OCI-LY3 (cell line): Measurements from ENCODE around the gene DUSP6.

Experiments used
- EZH2phosphoT487 ChIP-seq: fragments of 200-600 bp; shearing (Covaris generic); IDR thresholded peaks from 2 replicates; pipeline ENCODE4 v1.6.1; 2018; ENCODE audit warnings: antibody characterized with exemption, mixed run types, low read depth
- TF ChIP-seq, protein P1 (sequence below): fragments of 200-600, 300-600 bp; sonication (generic); IDR thresholded peaks from 2 replicates; pipeline ENCODE4 v1.5.1; 2014; ENCODE audit warnings: antibody characterized with exemption, low read length, low read depth

DNA sequence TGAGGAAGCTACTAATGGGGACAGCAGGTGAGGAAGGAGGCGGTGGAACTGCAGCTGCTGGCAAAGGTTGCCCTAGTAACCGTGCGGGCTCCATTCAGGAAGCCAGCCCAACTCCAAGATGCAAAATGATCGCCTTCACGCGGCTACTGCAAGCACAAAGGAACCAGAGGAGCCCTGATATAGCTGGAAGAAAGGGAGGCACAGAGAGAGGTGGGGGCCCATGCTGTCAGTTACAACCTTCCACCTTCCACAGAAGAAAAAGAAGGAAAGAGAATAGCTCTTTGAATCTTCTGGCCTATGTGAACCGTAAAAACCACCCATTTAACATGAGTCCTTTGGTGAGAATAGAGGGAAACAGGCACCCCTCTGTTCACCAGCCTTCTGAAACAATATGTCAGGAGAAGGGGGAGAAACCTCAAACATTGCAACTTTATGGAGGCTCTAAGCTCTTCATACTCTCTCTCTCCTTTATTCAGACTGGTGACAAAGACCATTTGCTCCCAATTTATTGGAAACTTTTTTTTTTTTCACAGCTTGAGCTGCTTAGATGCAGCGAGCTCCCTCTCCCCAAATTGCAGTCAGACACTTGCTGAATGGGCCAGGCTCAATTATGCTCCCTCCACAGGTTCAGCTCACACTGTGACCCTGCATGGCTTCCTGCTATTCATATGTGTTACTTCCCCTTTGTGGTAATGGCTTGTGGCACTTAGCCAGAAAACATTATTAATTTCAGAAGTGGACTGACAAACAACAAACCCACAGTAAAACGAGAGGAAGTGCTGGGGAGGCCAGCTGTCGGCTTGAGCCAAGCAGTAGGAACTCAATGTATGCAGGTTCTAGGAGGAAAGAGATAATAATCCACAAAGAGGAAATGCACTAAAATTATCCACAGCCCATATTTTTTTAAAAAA, 6.2 kb downstream of the DUSP6 start:
- TF ChIP-seq, protein P1, sequence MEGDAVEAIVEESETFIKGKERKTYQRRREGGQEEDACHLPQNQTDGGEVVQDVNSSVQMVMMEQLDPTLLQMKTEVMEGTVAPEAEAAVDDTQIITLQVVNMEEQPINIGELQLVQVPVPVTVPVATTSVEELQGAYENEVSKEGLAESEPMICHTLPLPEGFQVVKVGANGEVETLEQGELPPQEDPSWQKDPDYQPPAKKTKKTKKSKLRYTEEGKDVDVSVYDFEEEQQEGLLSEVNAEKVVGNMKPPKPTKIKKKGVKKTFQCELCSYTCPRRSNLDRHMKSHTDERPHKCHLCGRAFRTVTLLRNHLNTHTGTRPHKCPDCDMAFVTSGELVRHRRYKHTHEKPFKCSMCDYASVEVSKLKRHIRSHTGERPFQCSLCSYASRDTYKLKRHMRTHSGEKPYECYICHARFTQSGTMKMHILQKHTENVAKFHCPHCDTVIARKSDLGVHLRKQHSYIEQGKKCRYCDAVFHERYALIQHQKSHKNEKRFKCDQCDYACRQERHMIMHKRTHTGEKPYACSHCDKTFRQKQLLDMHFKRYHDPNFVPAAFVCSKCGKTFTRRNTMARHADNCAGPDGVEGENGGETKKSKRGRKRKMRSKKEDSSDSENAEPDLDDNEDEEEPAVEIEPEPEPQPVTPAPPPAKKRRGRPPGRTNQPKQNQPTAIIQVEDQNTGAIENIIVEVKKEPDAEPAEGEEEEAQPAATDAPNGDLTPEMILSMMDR: no peak
- peak; percentile 21; the same call in 1 of the 2 replicates for TF ChIP-seq EZH2phosphoT487
